ENCODE results near the gene PFDN5.
"Not testable (repeated sequence)": the region's sequence is repeated elsewhere in the genome, so short reads cannot be mapped to it uniquely, and the experiment has no call there.

Gene PFDN5

DNA sequence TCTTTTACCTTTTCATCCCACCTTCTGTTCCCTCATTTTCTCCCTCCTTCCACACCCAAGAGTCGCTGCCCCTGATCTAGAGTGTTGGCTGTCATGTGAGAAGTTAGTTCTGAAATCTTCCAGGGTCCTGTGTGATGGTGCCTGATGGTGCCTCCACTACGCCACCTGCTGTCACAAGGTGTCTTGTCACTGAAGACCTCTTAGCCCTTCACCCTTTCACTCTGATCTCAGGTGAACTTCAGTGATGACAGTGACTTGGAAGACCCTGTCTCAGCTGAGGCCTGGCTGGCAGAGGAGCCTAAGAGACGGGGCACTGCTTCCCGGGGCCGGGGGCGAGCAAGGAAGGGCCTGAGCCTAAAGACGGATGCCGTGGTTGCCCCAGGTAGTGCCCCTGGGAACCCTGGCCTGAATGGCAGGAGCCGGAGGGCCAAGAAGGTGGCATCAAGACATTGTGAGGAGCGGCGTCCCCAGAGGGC, 7.6 kb upstream of the PFDN5 start:
- DNase-seq, result peak; percentile 74

DNA sequence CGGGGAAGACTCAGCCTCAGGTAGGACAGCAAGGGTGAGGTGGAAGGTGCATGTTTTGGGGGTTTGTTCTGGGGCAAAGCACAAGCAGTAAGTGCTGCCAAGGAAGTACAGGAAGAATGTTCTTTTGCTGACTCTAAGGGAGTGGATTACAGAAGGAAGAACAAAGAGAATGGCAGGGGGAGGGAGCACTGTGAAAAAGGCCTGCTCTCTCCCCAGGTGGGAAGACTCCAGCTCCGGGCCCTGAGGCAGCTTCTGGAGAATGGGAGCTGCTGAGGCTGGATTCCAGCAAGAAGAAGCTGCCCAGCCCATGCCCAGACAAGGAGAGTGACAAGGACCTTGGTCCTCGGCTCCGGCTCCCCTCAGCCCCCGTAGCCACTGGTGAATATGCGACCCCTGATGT, 7.0 kb upstream of the PFDN5 start:
- no peak for DNase-seq

DNA sequence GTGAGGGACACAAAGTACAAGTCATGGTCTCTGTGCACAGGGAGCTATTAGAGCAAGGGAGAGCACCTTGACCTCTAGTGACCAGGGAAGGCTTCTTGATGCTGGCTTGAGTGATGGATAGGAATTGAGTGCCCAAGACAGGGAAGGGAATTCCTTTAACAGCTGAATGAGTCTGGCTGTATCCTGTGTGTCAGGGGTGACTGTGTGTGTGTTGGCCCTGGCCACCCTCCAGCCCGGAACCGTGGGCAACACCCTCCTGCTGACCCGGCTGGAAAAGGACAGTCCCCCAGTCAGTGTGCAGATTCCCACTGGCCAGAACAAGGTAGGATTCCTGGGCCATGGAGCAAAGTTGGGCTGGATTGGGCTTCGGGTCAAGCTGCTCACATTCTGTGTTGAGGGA, 5.5 kb upstream of the PFDN5 start:
- no peak for DNase-seq

DNA sequence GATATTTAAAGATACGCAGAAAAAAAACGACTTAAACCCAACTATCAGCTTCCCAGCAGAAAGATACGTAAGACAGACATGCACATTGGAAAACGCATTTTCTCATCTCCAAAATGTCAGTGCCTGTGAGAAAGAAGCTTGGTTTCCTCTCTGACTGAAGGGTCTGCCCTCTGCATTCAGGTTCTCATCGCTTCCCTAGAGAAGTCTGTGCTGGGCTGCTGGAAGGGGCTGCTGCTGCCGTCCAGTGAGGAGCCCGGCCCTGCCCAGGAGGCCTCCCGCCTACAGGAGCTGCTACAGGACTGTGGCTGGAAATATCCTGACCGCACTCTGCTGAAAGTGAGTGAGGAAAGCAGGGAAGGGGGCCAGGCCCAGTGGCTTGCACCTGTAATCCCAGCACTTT, 4.7 kb upstream of the PFDN5 start:
- no peak for DNase-seq

DNA sequence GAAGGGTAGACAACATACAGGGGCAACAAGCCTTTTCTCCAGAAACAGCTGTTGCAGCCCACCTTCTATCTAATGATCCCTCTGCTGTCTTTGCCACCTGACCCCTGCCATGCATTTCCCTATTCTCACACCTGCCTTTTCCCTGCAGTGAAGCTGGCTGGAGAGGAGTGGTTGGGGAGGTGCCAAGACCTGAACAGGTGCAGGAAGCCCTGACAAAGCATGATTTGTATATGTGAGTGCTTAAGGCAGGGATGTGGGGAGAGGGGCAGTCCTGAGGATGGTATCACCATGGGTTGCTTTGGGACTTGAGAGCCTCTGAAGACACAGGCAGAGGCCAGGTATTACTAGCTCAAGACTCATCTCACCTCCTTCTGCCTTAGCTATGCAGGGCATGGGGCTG, 2.9 kb upstream of the PFDN5 start:
- DNase-seq, result no peak

DNA sequence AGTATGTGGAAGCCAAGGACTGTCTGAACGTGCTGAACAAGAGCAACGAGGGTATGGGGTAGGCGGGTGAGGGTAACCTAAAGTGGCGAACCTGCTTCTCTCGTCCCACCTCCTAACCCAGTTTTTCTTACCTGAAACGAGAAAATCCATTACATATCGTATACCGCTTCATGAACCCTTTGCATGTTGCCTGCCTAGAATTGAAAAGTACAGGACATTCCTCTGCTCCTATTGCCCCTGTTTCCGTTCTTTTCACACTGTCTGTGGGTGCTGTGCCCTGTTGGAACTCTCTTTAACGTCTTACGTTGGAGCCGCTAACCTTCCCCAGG, 513 bp downstream of the PFDN5 start:
- no peak for DNase-seq

DNA sequence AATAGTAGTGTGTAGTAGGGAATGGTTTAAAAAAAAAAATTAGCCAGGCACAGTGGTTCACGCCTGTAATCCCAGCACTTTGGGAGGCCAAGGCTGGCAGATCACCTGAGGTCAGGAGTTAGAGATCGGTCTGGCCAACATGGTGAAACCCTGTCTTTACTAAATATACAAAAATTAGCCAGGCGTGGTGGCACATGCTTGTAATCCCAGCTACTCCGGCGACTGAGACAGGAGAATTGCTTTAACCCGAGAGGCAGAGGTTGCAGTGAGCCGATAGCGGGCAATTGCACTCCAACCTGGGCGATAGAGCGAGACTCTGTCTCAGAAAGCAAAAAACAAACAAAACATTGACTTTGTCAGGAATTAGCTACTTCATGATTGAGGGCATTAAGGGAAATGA, 1.8 kb downstream of the PFDN5 start:
- not testable (repeated sequence) for DNase-seq

- no peak for DNase-seq
Measured at GRCh38 chr12:53298164-53298563, 2.8 kb downstream of the PFDN5 start.

GRCh38 chr12:53299101-53299453, 3.7 kb downstream of the PFDN5 start:
- peak; percentile 15 for DNase-seq

GRCh38 chr12:53299454-53300180, 4.3 kb downstream of the PFDN5 start, which contains the start of gene MYG1:
Gene MYG1, plus strand, starts transcription at chr12:53299695. Its CDS starts 43 bp downstream, at chr12:53299738.
- peak; percentile 81 for DNase-seq

DNA sequence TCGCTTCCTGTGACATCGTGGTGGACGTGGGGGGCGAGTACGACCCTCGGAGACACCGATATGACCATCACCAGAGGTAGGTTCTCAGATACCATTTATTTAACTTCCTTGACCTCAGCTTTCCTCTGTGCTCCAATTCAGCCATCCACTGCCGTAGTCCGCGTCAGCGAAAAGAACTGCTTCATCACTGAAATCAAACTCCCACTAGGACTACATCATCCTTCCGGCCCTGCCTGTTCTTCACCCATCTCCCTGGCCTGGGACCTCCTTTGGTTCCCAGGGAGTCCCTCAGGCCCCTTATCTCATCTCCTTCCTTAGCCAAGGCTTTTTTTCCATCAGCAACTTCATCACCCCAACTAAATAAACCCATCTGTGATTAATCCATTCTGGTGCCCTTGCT, 4.8 kb downstream of the PFDN5 start:
- DNase-seq, result peak; percentile 11

DNA sequence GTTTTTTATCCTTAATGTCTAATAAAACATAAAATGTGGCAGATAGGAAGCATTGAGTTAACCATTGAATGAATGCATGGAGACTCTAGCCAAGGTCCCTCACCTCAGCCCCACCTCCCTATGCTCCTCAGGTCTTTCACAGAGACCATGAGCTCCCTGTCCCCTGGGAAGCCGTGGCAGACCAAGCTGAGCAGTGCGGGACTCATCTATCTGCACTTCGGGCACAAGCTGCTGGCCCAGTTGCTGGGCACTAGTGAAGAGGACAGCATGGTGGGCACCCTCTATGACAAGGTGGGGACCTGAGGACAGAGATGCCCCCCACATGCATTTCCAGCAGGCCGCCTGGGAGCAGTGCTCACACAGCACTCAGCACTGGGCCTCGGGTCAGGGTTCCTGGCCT, 7.6 kb downstream of the PFDN5 start:
- DNase-seq, result no peak

- DNase-seq, result no peak
Measured at GRCh38 chr12:53306826-53307225, 11.5 kb downstream of the PFDN5 start.

- no peak for DNase-seq
Measured at GRCh38 chr12:53308276-53308675, 12.9 kb downstream of the PFDN5 start.

- DNase-seq, result no peak
Measured at GRCh38 chr12:53313996-53314395, 18.7 kb downstream of the PFDN5 start.

- no peak for DNase-seq
Measured at GRCh38 chr12:53320352-53321195, 25.2 kb downstream of the PFDN5 start.

- DNase-seq, result peak; percentile 55
Measured at GRCh38 chr12:53324113-53324778, 28.9 kb downstream of the PFDN5 start.

DNA sequence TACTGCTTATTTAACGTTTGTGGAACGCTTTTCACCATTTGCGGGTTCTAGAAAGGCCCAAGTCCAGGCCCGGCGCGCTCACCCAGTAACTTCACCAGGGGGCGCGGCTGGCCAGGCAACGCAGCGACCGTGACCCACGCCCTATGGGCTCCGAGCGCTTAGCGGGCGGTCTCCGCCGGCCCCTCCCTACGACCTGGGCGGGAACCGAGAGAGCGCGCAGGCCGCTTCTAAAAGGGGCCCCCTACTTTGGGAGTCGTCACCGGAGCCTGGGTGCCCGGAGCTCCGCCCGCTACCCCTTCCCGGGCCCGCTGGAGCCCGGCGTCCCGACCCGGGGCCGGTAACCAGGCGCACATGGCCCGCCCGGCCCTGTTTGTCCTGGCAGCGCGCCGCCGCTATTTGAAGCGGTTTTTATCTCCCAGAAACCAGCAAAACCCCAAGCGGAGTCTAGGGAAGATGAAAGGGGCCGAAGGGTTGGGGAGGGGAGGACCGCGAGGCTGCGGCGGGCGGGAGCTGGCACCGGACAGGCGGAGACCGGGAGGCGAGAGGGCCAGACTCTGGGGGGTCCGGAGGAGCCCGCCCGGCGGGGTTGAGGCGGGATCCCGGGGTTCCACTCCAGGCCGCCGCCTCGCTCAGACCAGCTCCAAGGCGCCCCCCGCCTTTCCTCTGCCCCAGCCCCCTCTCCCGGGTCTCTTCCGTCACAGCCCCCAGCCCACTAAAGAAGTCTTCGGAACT, 29.6 kb downstream of the PFDN5 start:
- DNase-seq, result peak; percentile 86

DNA sequence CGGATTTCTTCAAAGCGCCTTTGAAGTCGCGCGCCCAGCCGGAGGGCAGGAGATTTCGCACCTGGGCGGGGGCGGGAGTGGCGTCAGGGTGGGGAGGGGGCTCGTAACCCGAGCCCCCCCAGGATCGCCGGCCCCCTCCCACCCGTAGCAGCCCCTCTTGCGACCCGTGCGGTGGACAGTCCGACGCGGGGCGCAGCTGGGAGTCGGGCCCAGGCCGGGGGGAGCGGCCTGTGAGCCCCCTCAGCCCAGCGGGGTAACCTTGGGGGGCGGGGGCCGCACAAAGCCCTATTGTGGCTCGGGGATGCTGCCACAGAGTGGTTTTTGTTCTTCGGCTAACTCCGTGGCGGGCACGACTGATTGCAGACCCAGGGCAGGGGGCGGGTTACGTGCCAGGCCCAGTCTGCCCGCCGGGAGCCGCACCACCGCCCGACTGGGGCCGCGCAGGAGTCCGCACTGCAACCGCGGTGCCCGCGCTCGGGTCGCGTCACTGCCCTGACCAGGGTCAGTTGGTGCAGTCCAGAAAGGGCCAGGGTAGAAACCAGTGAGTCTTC, 30.2 kb downstream of the PFDN5 start:
- DNase-seq, result peak; percentile 32

- DNase-seq, result no peak
Measured at GRCh38 chr12:53326460-53327185, 31.3 kb downstream of the PFDN5 start.

GRCh38 chr12:53327435-53328042, 32.2 kb downstream of the PFDN5 start:
- DNase-seq, result no peak

DNA sequence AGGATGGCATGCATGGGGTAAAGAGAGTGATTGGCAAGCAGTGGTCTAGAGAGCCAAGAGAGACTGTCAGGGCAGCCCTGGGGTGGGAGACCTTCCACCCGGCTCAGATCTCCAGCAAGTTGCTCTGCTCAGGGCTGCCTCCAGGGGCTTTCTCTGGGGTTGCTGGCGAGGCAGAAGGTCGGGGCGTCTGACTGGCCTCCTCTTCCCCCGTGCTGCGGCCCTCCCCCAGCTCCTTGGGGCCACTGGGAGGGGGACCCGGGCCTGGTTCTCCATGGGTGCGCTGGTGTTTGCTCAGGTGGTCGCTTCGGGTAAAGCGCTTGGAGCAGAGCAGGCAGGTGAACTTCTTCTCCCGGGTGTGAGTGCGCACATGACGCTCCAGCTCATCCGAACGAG, 32.7 kb downstream of the PFDN5 start:
- no peak for DNase-seq

Measured in stimulated activated CD4-positive, alpha-beta T cell treated with anti-CD3 and anti-CD28 coated beads, Interleukin-4, amount 100 ng/mL, for 1 hour (primary cell).